Esophagus squamous epithelium (tissue), 4 donors: ENCODE data around the gene LLPH.

Experiments
- CTCF ChIP-seq, 6 experiments: fragments of 450-650 bp in 4 of 6; fragments of 200-600 bp in 2 of 6; sonication (generic) in 2 of 6; IDR thresholded peaks; one replicate each; pipeline ENCODE4 v1.5.1; 2016 to 2019; ENCODE audit warnings: antibody characterized with exemption in 6 of 6, mild to moderate bottlenecking in 4 of 6, moderate library complexity in 4 of 6
- POLR2A ChIP-seq, 4 donors: fragments of 450-650 bp; IDR thresholded peaks; one replicate each; pipeline ENCODE4 v1.6.1; 2017; ENCODE audit warnings: antibody characterized with exemption in 4 of 4, mild to moderate bottlenecking in 4 of 4, moderate library complexity in 3 of 4

- TF ChIP-seq CTCF (IDR thresholded peaks at IDR 0.05) (no peak), POLR2A (IDR thresholded peaks at IDR 0.05) (no peak)
Measured at GRCh38 chr12:66090157-66090556, 40.4 kb downstream of the LLPH start.
